GM12891 (cell line): ENCODE measurements around the gene MRPS10.
"Not testable (repeated sequence)": the region's sequence is repeated elsewhere in the genome, so short reads cannot be mapped to it uniquely, and the experiment has no call there.

ENCODE experiments used
- DNase-seq: peaks from one replicate; pipeline ENCODE4 v3.0.0; 2011; ENCODE audit warnings: low spot score; ENCODE audit not compliant: insufficient read length
- FAIRE-seq: peaks from 2 replicates; lab custom pipeline; 2011; peaks lifted over from hg19 to GRCh38; lab: Jason Lieb, UNC
- PAX5 ChIP-seq: IDR thresholded peaks from 2 replicates; pipeline ENCODE4 v1.6.1; 2011; ENCODE audit warnings: low read length, moderate library complexity, mild to moderate bottlenecking; ENCODE audit not compliant: insufficient read depth, severe bottlenecking
- POLR2A ChIP-seq: IDR thresholded peaks from 2 replicates; pipeline ENCODE4 v1.6.1; 2011; ENCODE audit warnings: low read depth, low read length, control low read depth
- POLR2AphosphoS5 ChIP-seq: IDR thresholded peaks from 2 replicates; pipeline ENCODE4 v1.6.1; 2011; ENCODE audit warnings: low read depth, low read length, control low read depth
- POU2F2 ChIP-seq: IDR thresholded peaks from 2 replicates; pipeline ENCODE4 v1.6.1; 2011; ENCODE audit warnings: low read depth, mild to moderate bottlenecking, control low read depth, low read length, moderate library complexity
- SPI1 ChIP-seq: IDR thresholded peaks from 2 replicates; pipeline ENCODE4 v1.6.1; 2011; ENCODE audit warnings: low read depth, low read length, control low read depth
- TAF1 ChIP-seq: IDR thresholded peaks from 2 replicates; pipeline ENCODE4 v1.6.1; 2011; ENCODE audit warnings: low read depth, low read length, control low read depth

The MRPS10 gene

GRCh38 chr6:42226645-42227143, 9.0 kb upstream of the MRPS10 start:
- TF ChIP-seq SPI1, result no peak
- TF ChIP-seq TAF1, result no peak
- no peak for TF ChIP-seq POLR2A
- TF ChIP-seq PAX5, result no peak
- no peak for TF ChIP-seq POLR2AphosphoS5
- TF ChIP-seq POU2F2, result no peak
- no peak for DNase-seq
- FAIRE-seq, result no peak

GRCh38 chr6:42226161-42226611, 8.5 kb upstream of the MRPS10 start:
- no peak for FAIRE-seq
- TF ChIP-seq PAX5, result no peak
- TF ChIP-seq POLR2A, result no peak
- no peak for TF ChIP-seq TAF1
- no peak for TF ChIP-seq SPI1
- TF ChIP-seq POLR2AphosphoS5, result no peak
- TF ChIP-seq POU2F2, result no peak
- no peak for DNase-seq

- DNase-seq (no peak), FAIRE-seq (no peak)
- no peak for TF ChIP-seq POLR2AphosphoS5
- no peak for TF ChIP-seq POU2F2
- no peak for TF ChIP-seq SPI1
Measured at GRCh38 chr6:42225419-42225818, 7.8 kb upstream of the MRPS10 start.

- FAIRE-seq (no peak), DNase-seq (no peak)
- TF ChIP-seq POLR2AphosphoS5, result no peak
- TF ChIP-seq TAF1, result no peak
- TF ChIP-seq SPI1, result no peak
- TF ChIP-seq PAX5, result no peak
- TF ChIP-seq POLR2A, result no peak
- no peak for TF ChIP-seq POU2F2
Measured at GRCh38 chr6:42225029-42225339, 7.3 kb upstream of the MRPS10 start.

- TF ChIP-seq POLR2A (no peak), POU2F2 (peak; percentile 94), TAF1 (0 out of 2 replicates have a peak, but pooled peaks have one; percentile 19)
- no peak for DNase-seq
- peak; percentile 80 for FAIRE-seq
Measured at GRCh38 chr6:42224222-42225028, 6.8 kb upstream of the MRPS10 start.

GRCh38 chr6:42222448-42222847, 4.8 kb upstream of the MRPS10 start:
- FAIRE-seq (no peak), DNase-seq (no peak)
- TF ChIP-seq POLR2AphosphoS5 (no peak), TAF1 (no peak), POLR2A (no peak), SPI1 (no peak), POU2F2 (no peak)

GRCh38 chr6:42221546-42221945, 3.9 kb upstream of the MRPS10 start:
- DNase-seq (no peak), FAIRE-seq (no peak)
- TF ChIP-seq POLR2A, result no peak
- no peak for TF ChIP-seq POLR2AphosphoS5
- TF ChIP-seq SPI1, result no peak
- TF ChIP-seq PAX5, result no peak

GRCh38 chr6:42220807-42221206, 3.1 kb upstream of the MRPS10 start:
- FAIRE-seq, result no peak
- TF ChIP-seq POU2F2 (no peak), POLR2A (no peak), PAX5 (no peak), SPI1 (no peak), TAF1 (no peak), POLR2AphosphoS5 (no peak)
- DNase-seq, result no peak

GRCh38 chr6:42217157-42217518, 523 bp downstream of the MRPS10 start:
- TF ChIP-seq POLR2AphosphoS5, result no peak
- TF ChIP-seq SPI1, result no peak
- no peak for TF ChIP-seq PAX5
- TF ChIP-seq POU2F2, result no peak
- TF ChIP-seq TAF1, result no peak
- TF ChIP-seq POLR2A, result no peak
- DNase-seq (no peak), FAIRE-seq (no peak)

GRCh38 chr6:42216495-42216894, 1.2 kb downstream of the MRPS10 start:
- DNase-seq, FAIRE-seq: not testable (repeated sequence)
